DND-41 (cell line): ENCODE measurements around the gene FBXO42.

ENCODE experiments used
- ATAC-seq: fragments of 200-7000 bp; cut with Tn5 transposase; 3 replicates; pipeline ENCODE4 v1.9.1; 2021; ENCODE audit warnings: low read depth; ENCODE audit not compliant: insufficient read depth
- DNase-seq: peaks from one replicate; pipeline ENCODE4 v3.0.0-alpha.2; 2020
- H2AFZ ChIP-seq: 2 replicates; pipeline ENCODE4 v1.6.0; 2012; ENCODE audit warnings: low read depth, low read length
- H3K27ac ChIP-seq: 2 replicates; pipeline ENCODE4 v1.5.1; 2012; ENCODE audit warnings: low read length, inconsistent platforms
- H3K27me3 ChIP-seq: fragments of 200-600 bp; sonication (generic); 2 replicates; pipeline ENCODE4 v1.6.0; 2012; ENCODE audit warnings: low read length, mild to moderate bottlenecking, inconsistent platforms; ENCODE audit not compliant: insufficient read depth, poor library complexity
- H3K36me3 ChIP-seq: 2 replicates; pipeline ENCODE4 v1.5.1; 2012; ENCODE audit warnings: low read length, inconsistent platforms; ENCODE audit not compliant: insufficient read depth
- H3K4me1 ChIP-seq: 2 replicates; pipeline ENCODE4 v1.5.1; 2012; ENCODE audit warnings: mild to moderate bottlenecking, low read length; ENCODE audit not compliant: insufficient read depth
- H3K4me2 ChIP-seq: 2 replicates; pipeline ENCODE4 v1.6.0; 2012; ENCODE audit warnings: mild to moderate bottlenecking, moderate library complexity, low read length, inconsistent platforms; ENCODE audit not compliant: insufficient read depth
- H3K4me3 ChIP-seq, 2 experiments: fragments of 200-600 bp in 1 of 2; shearing (Covaris generic) in 1 of 2; 2 replicates each; pipeline ENCODE4 v1.5.1; 2012 to 2016; ENCODE audit warnings: inconsistent platforms in 2 of 2, low read length in 2 of 2, mild to moderate bottlenecking in 2 of 2, low read depth in 1 of 2, moderate library complexity in 1 of 2
- H3K79me2 ChIP-seq: 2 replicates; pipeline ENCODE4 v1.6.0; 2012; ENCODE audit warnings: low read length, inconsistent platforms; ENCODE audit not compliant: insufficient read depth
- H3K9ac ChIP-seq: 2 replicates; pipeline ENCODE4 v1.6.0; 2012; ENCODE audit warnings: low read depth, mild to moderate bottlenecking, inconsistent platforms, low read length, moderate library complexity
- H3K9me3 ChIP-seq: 2 replicates; pipeline ENCODE4 v1.5.1; 2012; ENCODE audit warnings: low read length, moderate library complexity, mild to moderate bottlenecking, inconsistent platforms; ENCODE audit not compliant: insufficient read depth, severe bottlenecking
- H4K20me1 ChIP-seq: 2 replicates; pipeline ENCODE4 v1.6.0; 2012; ENCODE audit warnings: low read length; ENCODE audit not compliant: insufficient read depth
- CTCF ChIP-seq: IDR thresholded peaks from 2 replicates; pipeline ENCODE4 v1.5.1; 2012; ENCODE audit warnings: borderline replicate concordance, low read length, moderate library complexity, mild to moderate bottlenecking; ENCODE audit not compliant: poor library complexity, severe bottlenecking; ENCODE audit errors: extremely low read depth
- EZH2 ChIP-seq: IDR thresholded peaks from 3 replicates; pipeline ENCODE4 v1.6.1; 2012; ENCODE audit warnings: borderline replicate concordance, low read depth, mild to moderate bottlenecking, moderate library complexity, low read length, inconsistent platforms; ENCODE audit not compliant: severe bottlenecking

Gene FBXO42

GRCh38 chr1:16354619-16355018 lies 2.3 kb upstream of the FBXO42 start:
- Histone ChIP-seq H3K4me2 (no peak overlapping the region), H3K27me3 (no peaks in the 10 kb centered on the region), H3K9ac (no peak overlapping the region), H4K20me1 (peaks cover 4% of the 10 kb centered on the region; the same call in 1 of the 2 replicates), H3K36me3 (peaks cover 4% of the 10 kb centered on the region; the same call in 1 of the 2 replicates), H3K4me1 (peaks cover 29% of the 10 kb centered on the region), H3K4me3 (no peak overlapping the region), H3K9me3 (no peaks in the 10 kb centered on the region), H3K27ac (no peak overlapping the region), H3K79me2 (peaks cover 35% of the 10 kb centered on the region), H2AFZ (no peak overlapping the region)
- ATAC-seq (no peak), DNase-seq (no peak)
- no peak for TF ChIP-seq CTCF
- TF ChIP-seq EZH2 = no peak

GRCh38 chr1:16352842-16353535 lies 709 bp upstream of the FBXO42 start:
- Histone ChIP-seq H3K4me2 (peak overlapping the region; percentile 73), H4K20me1 (peaks cover 4% of the 10 kb centered on the region; the same call in 1 of the 2 replicates), H3K4me1 (peaks cover 32% of the 10 kb centered on the region), H3K4me3 (peak overlapping the region; percentile 98 to 99; a peak in 3 of 4 replicates), H3K27me3 (no peaks in the 10 kb centered on the region), H3K79me2 (peaks cover 51% of the 10 kb centered on the region), H2AFZ (peak overlapping the region; percentile 89), H3K27ac (peak overlapping the region; percentile 91), H3K36me3 (peaks cover 4% of the 10 kb centered on the region; the same call in 1 of the 2 replicates), H3K9me3 (no peaks in the 10 kb centered on the region), H3K9ac (peak overlapping the region; percentile 72)
- ATAC-seq = 0 out of 3 replicates have a peak, but pooled peaks have one; percentile 1
- DNase-seq = no peak
- TF ChIP-seq EZH2 (no peak), CTCF (no peak)

- peak; percentile 21 for DNase-seq
- Histone ChIP-seq H3K36me3 (peaks cover 4% of the 10 kb centered on the region; the same call in 1 of the 2 replicates), H3K4me1 (peaks cover 32% of the 10 kb centered on the region), H3K4me3 (peak overlapping the region; percentile 98 to 99), H3K27me3 (no peaks in the 10 kb centered on the region), H3K9me3 (no peaks in the 10 kb centered on the region), H2AFZ (peak overlapping the region; percentile 97), H3K27ac (peak overlapping the region; percentile 84), H3K4me2 (peak overlapping the region; percentile 73), H3K79me2 (peaks cover 66% of the 10 kb centered on the region), H3K9ac (peak overlapping the region; percentile 72), H4K20me1 (peaks cover 4% of the 10 kb centered on the region; the same call in 1 of the 2 replicates)
- TF ChIP-seq CTCF (no peak), EZH2 (no peak)
- ATAC-seq = no peak
Observed at GRCh38 chr1:16351456-16351993, 755 bp downstream of the FBXO42 start.
